Nephron progenitor cell (in vitro differentiated cells): ENCODE results near the gene SHBG.

ENCODE experiments used
- DNase-seq: peaks from one replicate; pipeline ENCODE4 v3.0.0; 2021
- H3K27ac Mint-ChIP-seq: 2 replicates; pipeline ENCODE4 v1.8.0; 2021; ENCODE audit warnings: mild to moderate bottlenecking, moderate library complexity, mixed read lengths
- H3K27me3 Mint-ChIP-seq: 2 replicates; pipeline ENCODE4 v1.8.0; 2021; ENCODE audit warnings: mild to moderate bottlenecking, low read depth, mixed read lengths; ENCODE audit not compliant: poor library complexity
- H3K36me3 Mint-ChIP-seq: 2 replicates; pipeline ENCODE4 v1.8.0; 2021; ENCODE audit warnings: low read depth, mixed read lengths
- H3K4me1 Mint-ChIP-seq: 2 replicates; pipeline ENCODE4 v1.8.0; 2021; ENCODE audit warnings: mixed read lengths
- H3K4me3 Mint-ChIP-seq: 2 replicates; pipeline ENCODE4 v1.8.0; 2021; ENCODE audit warnings: mild to moderate bottlenecking, moderate library complexity, mixed read lengths
- H3K9me3 Mint-ChIP-seq: 2 replicates; pipeline ENCODE4 v1.8.0; 2021; ENCODE audit warnings: mild to moderate bottlenecking, moderate library complexity, mixed read lengths
- TF ChIP-seq, protein P1 (sequence below): fragments of 200-600 bp; sonication (generic); IDR thresholded peaks from 2 replicates; pipeline ENCODE4 v1.5.0; 2021; ENCODE audit warnings: antibody characterized with exemption

Gene SHBG

DNA sequence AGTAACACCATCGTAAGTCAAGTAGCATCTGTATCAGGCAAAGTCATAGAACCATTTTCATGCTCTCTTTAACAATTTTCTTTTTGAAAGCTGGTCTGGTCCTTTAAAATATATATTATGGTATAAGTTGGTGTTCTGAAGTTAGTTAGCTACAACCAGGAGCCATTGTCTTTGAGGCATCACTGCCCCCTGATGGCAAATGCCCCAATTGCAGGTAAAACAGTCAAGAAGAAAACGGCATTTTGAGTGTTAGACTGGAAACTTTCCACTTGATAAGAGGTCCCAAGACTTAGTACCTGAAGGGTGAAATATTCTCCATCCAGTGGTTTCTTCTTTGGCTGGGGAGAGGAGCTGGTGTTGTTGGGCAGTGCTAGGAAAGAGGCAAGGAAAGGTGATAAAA is 43.3 kb downstream of the SHBG start:
- Mint-ChIP-seq H3K36me3 (peaks cover 75% of the 10 kb centered on the region), H3K4me3 (no peak overlapping the region), H3K9me3 (peaks cover 12% of the 10 kb centered on the region), H3K4me1 (peaks cover 6% of the 10 kb centered on the region), H3K27ac (no peak overlapping the region), H3K27me3 (peaks cover 5% of the 10 kb centered on the region)
- TF ChIP-seq, protein P1, sequence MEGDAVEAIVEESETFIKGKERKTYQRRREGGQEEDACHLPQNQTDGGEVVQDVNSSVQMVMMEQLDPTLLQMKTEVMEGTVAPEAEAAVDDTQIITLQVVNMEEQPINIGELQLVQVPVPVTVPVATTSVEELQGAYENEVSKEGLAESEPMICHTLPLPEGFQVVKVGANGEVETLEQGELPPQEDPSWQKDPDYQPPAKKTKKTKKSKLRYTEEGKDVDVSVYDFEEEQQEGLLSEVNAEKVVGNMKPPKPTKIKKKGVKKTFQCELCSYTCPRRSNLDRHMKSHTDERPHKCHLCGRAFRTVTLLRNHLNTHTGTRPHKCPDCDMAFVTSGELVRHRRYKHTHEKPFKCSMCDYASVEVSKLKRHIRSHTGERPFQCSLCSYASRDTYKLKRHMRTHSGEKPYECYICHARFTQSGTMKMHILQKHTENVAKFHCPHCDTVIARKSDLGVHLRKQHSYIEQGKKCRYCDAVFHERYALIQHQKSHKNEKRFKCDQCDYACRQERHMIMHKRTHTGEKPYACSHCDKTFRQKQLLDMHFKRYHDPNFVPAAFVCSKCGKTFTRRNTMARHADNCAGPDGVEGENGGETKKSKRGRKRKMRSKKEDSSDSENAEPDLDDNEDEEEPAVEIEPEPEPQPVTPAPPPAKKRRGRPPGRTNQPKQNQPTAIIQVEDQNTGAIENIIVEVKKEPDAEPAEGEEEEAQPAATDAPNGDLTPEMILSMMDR: peak; percentile 34
- peak; percentile 33 for DNase-seq

DNA sequence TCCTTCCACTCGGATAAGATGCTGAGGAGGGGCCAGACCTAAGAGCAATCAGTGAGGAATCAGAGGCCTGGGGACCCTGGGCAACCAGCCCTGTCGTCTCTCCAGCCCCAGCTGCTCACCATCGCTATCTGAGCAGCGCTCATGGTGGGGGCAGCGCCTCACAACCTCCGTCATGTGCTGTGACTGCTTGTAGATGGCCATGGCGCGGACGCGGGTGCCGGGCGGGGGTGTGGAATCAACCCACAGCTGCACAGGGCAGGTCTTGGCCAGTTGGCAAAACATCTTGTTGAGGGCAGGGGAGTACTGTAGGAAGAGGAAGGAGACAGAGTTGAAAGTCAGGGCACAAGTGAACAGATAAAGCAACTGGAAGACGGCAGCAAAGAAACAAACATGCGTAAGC is 45.0 kb downstream of the SHBG start:
- no peak overlapping the region for H3K4me3 Mint-ChIP-seq
- H3K9me3 Mint-ChIP-seq: peaks cover 12% of the 10 kb centered on the region
- TF ChIP-seq, protein P1: no peak
- no peak overlapping the region for H3K27ac Mint-ChIP-seq
- H3K27me3 Mint-ChIP-seq: peaks cover 5% of the 10 kb centered on the region
- H3K4me1 Mint-ChIP-seq: peaks cover 6% of the 10 kb centered on the region
- DNase-seq: no peak
- H3K36me3 Mint-ChIP-seq: peaks cover 65% of the 10 kb centered on the region

DNA sequence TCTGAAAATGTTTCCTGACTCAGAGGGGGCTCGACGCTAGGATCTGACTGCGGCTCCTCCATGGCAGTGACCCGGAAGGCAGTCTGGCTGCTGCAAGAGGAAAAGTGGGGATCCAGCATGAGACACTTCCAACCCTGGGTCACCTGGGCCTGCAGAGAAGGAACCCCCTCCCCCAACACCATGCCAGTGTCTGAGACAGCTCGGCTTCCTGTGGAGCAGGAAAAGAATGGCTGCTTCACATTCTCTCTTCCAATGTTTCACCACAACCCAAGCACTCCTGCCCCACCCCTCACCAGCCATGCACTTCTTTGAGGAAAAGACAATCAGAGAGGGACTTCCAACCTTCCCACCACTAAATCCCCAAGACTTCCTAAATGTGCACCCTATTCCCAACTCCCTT is 46.6 kb downstream of the SHBG start:
- Mint-ChIP-seq H3K4me3 (no peak overlapping the region), H3K9me3 (peaks cover 12% of the 10 kb centered on the region), H3K4me1 (peaks cover 6% of the 10 kb centered on the region), H3K36me3 (peaks cover 52% of the 10 kb centered on the region), H3K27ac (no peak overlapping the region), H3K27me3 (peaks cover 5% of the 10 kb centered on the region)
- TF ChIP-seq, protein P1: no peak
- DNase-seq: no peak

DNA sequence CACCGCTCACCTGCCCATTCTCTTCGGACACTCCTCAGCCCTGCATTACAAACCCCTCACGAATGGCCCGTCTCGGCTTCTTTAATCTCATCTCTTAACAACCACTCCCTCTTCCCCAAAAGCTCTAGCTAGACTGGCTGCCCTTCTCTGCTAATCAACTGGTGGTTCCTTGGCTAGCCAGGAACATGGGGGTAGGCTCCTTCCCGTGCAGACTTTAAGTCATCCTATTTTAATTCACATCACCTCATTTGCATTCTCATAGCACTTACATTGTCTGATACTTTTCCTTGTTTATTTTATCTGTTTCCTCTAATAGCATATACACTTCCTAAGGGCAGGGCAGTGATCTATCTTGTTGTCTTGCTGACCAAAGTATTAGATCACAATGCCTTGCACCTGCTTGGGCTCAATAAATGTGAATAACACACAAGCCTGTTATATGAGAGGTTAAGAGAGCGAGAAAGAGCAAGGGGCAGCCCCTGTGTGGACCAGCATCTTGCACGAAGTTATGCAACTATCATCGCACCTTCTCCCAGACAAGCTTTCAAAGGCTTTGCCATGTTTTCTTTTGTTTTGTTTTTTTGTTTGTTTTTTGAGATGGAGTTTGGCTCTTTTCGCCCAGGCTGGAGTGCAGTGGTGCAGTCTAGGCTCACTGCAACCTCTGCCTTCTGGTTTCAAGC is 47.6 kb downstream of the SHBG start:
- Mint-ChIP-seq H3K36me3 (peaks cover 47% of the 10 kb centered on the region), H3K9me3 (peaks cover 12% of the 10 kb centered on the region), H3K4me1 (peaks cover 6% of the 10 kb centered on the region), H3K27me3 (peaks cover 5% of the 10 kb centered on the region), H3K27ac (no peak overlapping the region), H3K4me3 (no peak overlapping the region)
- no peak for DNase-seq
- TF ChIP-seq, protein P1: no peak
